GM10266 (cell line): ENCODE data around the gene UNC93A.
"Not testable (repeated sequence)": the region's sequence is repeated elsewhere in the genome, so short reads cannot be mapped to it uniquely, and the experiment has no call there.

Experiments
- DNase-seq: peaks from one replicate; pipeline ENCODE4 v3.0.0; 2012; ENCODE audit errors: extremely low spot score
- CTCF ChIP-seq: IDR thresholded peaks from 2 replicates; pipeline ENCODE4 v1.5.1; 2012; ENCODE audit warnings: mild to moderate bottlenecking, low read depth; ENCODE audit not compliant: control insufficient read depth, insufficient read depth; ENCODE audit errors: missing control alignments

UNC93A gene

GRCh38 chr6:167252271-167252670 is 38.8 kb upstream of the UNC93A start:
- DNase-seq, result no peak
- no peak for TF ChIP-seq CTCF

DNA sequence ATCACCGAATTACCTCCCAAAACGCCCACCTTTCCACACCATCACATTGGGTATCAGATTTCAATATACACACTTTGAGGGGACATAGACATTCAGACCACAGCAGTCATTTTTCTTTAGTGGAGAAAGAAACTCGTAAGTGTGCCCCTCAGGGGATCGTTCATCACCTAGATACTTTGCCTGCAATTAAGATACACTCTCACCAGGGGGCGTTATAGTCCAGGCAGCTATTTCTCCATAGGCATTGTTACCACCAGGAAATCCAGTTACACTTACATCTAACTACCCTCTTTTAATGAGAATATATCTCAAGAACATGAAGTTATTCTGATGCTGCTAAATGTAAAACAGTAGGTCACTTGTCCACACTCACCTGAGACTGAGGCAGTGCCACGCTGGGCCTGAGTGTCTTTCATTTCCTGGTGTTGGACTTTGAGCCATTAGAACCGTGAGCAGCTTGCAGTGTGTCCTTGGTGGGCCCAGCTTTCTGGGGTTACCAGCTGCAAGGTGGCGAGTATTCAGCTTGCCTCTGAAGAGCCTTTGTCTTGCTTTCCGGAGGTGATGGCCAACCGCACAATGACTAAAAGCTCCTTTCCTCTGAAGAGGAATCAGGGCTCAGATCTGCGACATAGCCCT is 35.1 kb upstream of the UNC93A start:
- no peak for TF ChIP-seq CTCF

GRCh38 chr6:167258646-167259045 is 32.5 kb upstream of the UNC93A start:
- DNase-seq, result no peak
- no peak for TF ChIP-seq CTCF

More for the DNA sequence above, 35.1 kb upstream of the UNC93A start:
- DNase-seq, result no peak

GRCh38 chr6:167266057-167266829 is 24.9 kb upstream of the UNC93A start:
- DNase-seq, result not testable (repeated sequence)

DNA sequence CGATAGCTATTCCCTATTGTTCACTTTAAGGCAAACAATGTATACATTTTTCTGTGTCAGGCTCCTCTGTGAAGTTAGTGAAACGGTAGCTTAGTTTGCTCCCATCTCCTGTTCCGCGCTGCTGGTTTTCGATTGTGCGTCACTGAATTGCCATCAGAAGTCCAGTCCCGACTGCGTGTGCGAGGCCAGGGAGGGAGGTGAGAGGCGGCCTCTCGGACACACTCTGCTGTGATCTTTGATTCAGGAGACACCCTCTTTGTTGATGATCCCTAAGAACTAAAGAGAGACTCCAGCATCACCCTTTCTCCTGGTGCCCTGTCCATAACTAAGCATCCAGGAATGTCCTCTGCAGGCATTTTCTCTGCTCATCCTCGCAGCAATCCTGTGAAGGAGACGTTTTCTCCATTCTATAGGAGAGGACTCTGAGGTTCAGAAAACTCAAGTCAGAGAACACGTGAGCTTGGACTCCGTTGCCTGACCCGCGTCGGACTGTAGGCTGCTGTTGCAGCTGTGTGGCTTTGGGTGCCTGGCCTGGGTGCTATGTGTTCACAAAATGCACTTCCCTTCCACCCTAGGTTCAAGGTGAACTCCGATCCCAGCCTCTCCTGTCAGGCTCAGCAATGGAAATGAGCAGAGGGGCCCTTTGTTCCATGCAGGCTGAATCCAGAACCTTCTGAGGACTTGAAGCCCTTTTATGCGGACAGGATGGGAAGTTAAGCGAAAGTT is 24.1 kb upstream of the UNC93A start:
- TF ChIP-seq CTCF, result no peak
- DNase-seq, result no peak

DNA sequence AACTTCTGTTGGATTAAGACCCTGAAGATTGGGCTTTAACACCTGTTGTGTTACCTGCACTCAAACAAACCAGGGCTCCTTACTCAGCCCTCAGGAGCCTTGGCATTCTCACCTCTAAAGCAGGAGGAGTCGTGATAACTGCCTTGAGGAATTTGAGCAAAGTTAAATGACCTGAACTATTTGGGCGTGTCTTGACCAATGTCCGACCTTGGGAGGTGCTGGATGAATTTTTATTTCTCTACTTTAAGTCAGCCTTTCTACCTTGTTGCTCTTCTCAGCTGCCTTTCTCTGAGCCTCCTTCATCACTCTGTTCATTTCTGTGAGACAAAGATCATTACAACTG is 23.6 kb upstream of the UNC93A start:
- DNase-seq, result not testable (repeated sequence)

DNA sequence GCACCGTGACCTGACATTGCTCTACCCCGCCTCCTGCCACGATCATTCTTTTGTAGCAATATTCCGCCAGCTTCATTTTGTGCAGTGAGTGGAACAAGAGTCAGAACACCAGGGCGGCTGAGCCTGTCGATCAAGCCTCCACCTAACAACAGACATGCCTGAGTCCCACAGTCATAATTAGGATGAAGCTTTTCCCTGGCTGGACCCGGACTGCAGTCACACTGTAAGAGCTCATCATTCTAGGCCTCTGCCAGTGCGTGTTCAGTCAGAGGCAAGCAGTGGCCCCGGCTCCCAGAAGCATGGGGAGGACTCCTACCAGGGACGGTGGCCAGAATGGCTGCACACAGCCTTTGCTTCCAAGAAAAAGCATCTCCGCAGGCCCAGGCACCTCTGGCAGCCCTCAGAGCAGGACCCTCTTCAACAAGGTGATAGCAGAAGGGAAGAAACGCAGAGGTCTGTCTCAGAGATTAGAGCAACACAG is 23.2 kb upstream of the UNC93A start:
- DNase-seq, result no peak
- TF ChIP-seq CTCF, result no peak

- TF ChIP-seq CTCF, result no peak
- DNase-seq, result no peak
These were observed 22.3 kb upstream of the UNC93A start for GRCh38 chr6:167268683-167269280.
